Activated naive CD4-positive, alpha-beta T cell treated with Interleukin-2 at 50 U/mL for 16 hours (primary cell): ENCODE measurements around the gene PRAMEF14.
"Not testable (repeated sequence)": the region's sequence is repeated elsewhere in the genome, so short reads cannot be mapped to it uniquely, and the experiment has no call there.

ENCODE experiments used
- DNase-seq: peaks from one replicate; pipeline ENCODE4 v3.0.0-alpha.2; 2020

PRAMEF14 gene

GRCh38 chr1:13347034-13347433 lies at the start of gene PRAMEF14:
PRAMEF14 (minus strand) TSS chr1:13347134; CDS start chr1:13345314, 1,820 bp downstream.
- not testable (repeated sequence) for DNase-seq

- DNase-seq, result not testable (repeated sequence)
Measured at GRCh38 chr1:13395311-13395710, 48.4 kb upstream of the PRAMEF14 start.

- not testable (repeated sequence) for DNase-seq
Measured at GRCh38 chr1:13394761-13395160, 47.8 kb upstream of the PRAMEF14 start.

- DNase-seq, result not testable (repeated sequence)
Measured at GRCh38 chr1:13393004-13393403, 46.1 kb upstream of the PRAMEF14 start.

GRCh38 chr1:13389332-13389731 lies 42.4 kb upstream of the PRAMEF14 start, which contains the start of gene PRAMEF17:
PRAMEF17 (plus strand) TSS chr1:13389632; CDS start chr1:13389658, 26 bp downstream.
- not testable (repeated sequence) for DNase-seq

GRCh38 chr1:13380380-13380779 lies 33.4 kb upstream of the PRAMEF14 start:
- DNase-seq, result not testable (repeated sequence)

- DNase-seq, result not testable (repeated sequence)
Measured at GRCh38 chr1:13378983-13379382, 32.0 kb upstream of the PRAMEF14 start.

GRCh38 chr1:13368544-13368943 lies 21.6 kb upstream of the PRAMEF14 start:
- DNase-seq, result peak; percentile 4

GRCh38 chr1:13366536-13366935 lies 19.6 kb upstream of the PRAMEF14 start:
- DNase-seq, result not testable (repeated sequence)

GRCh38 chr1:13364928-13365327 lies 18.0 kb upstream of the PRAMEF14 start:
- not testable (repeated sequence) for DNase-seq

- not testable (repeated sequence) for DNase-seq
Measured at GRCh38 chr1:13362364-13362763, 15.4 kb upstream of the PRAMEF14 start.

GRCh38 chr1:13356774-13357173 lies 9.8 kb upstream of the PRAMEF14 start:
- not testable (repeated sequence) for DNase-seq

- DNase-seq, result not testable (repeated sequence)
Measured at GRCh38 chr1:13354475-13354874, 7.5 kb upstream of the PRAMEF14 start.

- not testable (repeated sequence) for DNase-seq
Measured at GRCh38 chr1:13353476-13353875, 6.5 kb upstream of the PRAMEF14 start.

- DNase-seq, result not testable (repeated sequence)
Measured at GRCh38 chr1:13342496-13342895, 4.4 kb downstream of the PRAMEF14 start.

GRCh38 chr1:13315281-13315680 lies 31.7 kb downstream of the PRAMEF14 start, which contains the start of gene PRAMEF15:
PRAMEF15 (plus strand) TSS chr1:13315581; CDS start chr1:13318408, 2,827 bp downstream.
- not testable (repeated sequence) for DNase-seq

GRCh38 chr1:13303239-13303638 lies 43.7 kb downstream of the PRAMEF14 start, which contains the start of gene PRAMEF33:
PRAMEF33 (plus strand) TSS chr1:13303539; CDS start chr1:13305955, 2,416 bp downstream.
- DNase-seq, result not testable (repeated sequence)

- not testable (repeated sequence) for DNase-seq
Measured at GRCh38 chr1:13302197-13302596, 44.7 kb downstream of the PRAMEF14 start.

GRCh38 chr1:13298699-13299098 lies 48.2 kb downstream of the PRAMEF14 start:
- DNase-seq, result not testable (repeated sequence)

- DNase-seq, result not testable (repeated sequence)
Measured at GRCh38 chr1:13297216-13297931, 49.6 kb downstream of the PRAMEF14 start.
